DMS79 treated with DMSO at 0.1 percent for 48 hours (cell line): ENCODE measurements around the gene LPIN3.

ENCODE experiments used
- DNase-seq: peaks from one replicate; lab custom pipeline; 2025; lab: John Stamatoyannopoulos, UW

LPIN3 gene

DNA sequence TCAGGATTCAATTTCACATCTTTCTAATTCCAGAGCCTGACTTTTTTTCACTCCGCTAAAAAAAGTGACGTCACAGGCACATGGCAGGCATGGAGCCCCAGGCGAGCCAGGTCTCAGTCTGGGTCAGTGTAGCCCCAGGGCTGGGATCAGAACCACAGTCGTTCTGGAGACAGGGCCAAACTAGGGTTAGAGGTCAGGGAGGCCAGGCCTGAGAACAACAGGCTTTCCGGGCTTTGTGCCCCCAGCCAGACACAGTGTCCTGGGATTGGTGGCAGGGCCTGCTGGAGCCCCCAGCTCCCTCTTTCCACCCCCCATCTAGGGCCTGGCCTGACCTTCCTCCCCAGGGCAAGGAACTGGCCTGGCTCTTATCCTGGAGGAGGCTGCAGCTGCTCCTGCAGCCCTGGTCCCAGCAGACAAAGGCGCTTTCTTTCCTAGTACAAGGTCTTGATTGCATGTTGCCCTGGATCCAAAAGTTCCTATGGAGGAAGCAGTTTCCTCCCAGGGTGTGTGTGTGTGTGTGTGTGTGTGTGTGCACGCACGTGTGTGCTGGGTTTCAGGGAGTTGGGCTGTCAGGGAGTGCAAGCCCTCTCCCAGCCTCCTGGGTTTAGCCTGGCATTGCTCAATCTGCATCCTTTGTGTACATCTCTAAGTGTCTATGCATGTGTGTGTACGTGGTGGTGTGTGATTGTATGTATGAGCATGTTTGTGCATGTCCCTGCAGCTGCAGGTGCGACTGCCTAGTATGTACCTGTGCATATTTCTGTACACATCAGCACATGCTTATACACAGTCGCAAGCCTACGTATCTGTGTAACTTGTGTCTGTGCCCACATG, 52.5 kb downstream of the LPIN3 start:
- no peak for DNase-seq

DNA sequence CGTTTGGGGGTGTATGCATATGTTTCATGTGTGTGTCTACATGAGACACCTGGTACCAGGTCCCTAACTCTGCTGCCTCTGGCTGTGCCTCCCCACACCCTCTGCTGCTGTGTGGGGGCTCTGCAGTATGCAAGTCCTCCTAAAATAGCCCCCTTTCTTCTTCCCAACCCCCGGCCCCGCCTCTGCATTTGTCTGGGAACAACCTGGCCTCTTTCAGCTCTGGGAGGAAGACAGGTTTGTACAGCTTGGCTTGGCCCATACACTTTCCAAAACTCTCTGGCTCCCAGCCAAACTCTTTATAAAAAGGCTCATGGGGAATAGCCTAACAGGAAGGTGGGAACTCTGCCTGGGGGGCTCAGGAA, 53.1 kb downstream of the LPIN3 start:
- DNase-seq, result no peak

DNA sequence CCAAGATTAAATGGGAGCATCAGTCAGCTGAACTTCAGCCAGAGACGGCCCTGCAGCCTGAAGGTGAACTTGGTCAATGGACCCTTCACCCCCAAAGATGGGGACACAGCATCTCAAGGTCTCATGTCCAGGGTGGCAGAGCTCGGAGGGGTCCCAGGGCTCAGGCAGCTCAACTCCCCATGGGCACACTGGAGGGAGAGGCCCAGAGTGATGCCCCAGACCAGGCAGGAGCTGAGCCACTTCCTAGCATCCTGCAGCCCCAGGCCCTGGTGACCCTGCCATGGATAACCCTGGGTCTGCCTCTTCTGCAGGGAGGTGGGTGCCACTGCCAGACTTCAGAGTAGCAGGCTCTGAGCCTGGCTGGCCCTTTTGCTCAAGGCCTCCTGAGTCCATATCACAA, 53.5 kb downstream of the LPIN3 start:
- no peak for DNase-seq

DNA sequence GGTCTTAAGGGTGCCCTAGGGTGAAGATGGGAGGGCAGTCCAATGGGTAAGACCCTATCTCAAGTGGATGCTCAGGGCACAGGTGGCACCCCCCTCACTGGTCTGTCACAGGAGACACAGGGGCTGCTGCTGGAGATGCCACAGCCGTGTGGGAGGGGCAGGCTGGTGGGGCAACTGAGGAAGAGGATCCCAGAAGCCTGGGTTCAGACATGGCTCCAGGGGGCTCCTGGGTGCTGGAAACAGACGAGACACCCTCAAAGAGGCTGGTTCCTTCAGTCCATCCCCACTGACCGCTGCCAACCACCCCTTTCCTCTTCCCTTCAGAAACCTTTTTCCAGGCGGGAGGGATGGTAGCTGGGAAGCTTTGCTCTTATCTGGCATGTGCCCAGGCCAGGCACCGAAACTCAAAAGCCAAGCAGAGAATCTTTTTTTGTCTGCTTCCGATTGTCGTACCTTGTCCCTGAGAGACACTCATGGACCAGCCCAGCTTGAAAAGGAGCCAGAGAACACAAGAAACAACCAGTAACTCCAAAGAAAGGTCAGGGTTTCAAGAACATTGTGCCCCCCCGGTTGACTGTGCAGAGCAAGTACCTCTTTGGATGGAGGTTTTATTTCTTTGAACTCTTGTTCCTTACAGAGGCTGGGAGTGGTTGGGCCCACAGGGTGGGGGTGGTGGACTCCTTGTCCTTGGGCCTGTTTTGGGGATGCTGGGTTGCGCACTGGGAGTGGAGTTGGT, 54.5 kb downstream of the LPIN3 start:
- DNase-seq, result no peak

DNA sequence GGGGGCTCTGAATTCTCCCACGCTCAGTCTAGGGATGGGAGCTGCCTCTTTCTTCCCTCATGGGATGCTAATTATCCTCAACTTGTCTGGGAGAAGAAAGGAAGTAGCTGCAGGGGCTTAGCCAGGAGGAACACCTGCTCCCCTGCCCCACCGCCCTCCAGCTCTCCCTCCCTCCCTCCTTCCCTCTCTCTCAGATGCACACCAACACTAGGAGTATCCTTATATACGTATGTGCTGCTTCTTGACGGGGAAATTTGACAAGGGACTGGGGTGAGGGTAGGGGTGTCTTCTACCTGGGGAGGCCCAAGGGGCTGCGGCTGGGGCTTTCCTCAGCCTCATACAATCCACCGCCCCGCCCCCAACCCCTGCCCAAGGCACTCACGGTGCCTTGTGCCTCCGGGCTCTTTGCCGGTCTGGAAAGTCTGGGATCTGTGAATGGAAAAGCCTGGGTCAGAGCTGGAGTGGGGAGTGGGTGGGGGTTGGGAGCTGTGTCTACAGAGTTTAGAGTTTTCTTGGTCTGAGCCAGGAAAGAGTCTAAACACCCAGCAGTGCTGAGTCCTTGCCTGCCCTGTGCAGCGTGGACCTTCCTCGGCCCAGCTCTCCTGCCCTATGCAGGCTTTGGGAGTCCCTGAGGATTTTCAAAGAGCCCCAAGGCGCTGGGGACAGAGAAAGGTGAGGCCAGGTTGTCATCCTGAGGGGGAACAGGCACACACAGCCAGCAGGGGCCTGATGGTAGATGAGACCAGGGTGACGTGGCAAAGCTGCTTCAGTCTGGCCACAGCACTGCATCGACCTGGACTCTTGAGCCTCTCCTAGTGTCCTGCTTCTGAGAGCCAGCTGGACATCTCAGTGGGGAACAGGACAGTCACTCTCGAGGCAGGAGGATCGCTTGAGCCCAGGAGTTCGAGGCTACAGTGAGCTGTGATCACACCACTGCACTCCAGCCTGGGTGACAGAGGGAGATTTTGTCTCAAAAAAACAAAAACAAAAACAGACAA, 55.3 kb downstream of the LPIN3 start:
- DNase-seq, result no peak

DNA sequence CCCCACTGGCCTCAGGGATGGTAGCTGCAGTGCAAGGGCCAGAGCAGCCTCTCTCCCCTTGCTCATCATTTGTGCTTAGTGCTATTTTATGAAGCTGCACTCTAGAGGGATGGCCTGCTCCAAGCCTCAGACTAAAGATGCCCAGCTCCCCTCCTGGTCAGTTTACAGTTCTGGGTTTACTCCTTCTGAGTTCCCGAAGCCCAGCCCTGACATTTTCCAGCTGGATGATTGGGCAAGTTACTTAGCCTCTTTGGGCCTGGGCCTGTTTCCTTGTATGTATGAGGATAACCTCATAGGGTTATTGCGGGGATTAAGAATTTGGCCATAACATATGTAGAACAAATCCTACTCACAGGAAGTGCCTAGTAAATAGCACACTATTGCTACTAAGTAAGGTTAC, 57.8 kb downstream of the LPIN3 start:
- DNase-seq, result no peak

DNA sequence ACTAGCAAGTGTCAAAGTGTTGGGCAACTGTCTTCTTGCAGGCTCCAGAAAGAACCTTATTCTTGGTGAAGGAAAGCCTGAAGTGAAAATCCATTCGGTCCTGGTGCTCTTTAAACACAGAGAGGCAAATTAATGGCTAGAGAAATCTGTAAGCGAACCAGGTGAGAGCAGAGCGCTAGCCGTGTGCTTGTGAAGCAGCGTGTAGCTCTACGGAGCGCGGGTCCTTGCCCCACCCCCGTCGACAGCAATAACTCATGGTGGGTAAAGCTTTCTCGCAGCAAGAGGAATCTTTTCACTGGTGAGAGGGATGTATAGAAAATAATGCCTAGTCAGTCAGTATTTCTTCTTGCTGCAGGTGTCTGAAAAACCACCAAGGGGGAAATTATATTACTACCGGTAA, 63.0 kb downstream of the LPIN3 start:
- no peak for DNase-seq

DNA sequence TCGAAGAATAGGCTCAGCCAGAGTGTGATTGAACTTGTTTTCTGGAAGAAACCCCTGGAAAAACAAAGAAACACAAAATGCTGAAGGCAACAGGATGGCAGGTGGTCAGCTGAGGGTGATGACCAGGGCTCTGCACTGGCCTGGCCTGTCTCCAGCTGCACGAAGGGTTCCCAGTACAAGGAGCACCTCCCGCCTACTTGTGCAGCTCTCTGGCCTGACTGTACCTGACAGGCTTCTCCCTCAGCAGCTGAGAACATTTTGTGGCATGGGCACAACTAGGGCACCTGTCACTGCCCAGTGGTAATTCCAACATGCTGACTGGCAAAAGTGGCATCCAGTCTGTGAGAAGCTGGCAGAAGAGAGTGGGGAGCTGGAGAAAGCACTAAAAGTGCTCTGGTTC, 64.8 kb downstream of the LPIN3 start:
- no peak for DNase-seq

DNA sequence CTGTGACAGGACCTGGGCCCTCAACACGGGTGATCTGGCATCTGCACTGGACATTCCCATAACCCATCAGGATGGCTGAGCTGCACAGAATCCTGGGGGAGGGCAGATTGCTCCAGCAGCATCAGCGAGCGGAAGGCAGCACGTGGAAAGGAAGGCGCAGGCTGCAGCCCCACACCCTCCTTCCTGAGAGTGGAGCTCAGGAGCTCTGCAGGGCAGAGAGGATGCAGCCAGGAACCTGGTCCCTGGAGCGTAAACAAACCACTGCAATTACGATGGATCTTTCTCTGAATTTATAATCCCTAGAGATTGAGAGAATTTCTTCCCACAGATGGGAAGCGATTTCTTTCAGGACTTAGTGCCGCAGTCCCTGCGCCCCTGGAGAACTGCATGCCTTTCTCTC, 65.7 kb downstream of the LPIN3 start:
- DNase-seq, result no peak

DNA sequence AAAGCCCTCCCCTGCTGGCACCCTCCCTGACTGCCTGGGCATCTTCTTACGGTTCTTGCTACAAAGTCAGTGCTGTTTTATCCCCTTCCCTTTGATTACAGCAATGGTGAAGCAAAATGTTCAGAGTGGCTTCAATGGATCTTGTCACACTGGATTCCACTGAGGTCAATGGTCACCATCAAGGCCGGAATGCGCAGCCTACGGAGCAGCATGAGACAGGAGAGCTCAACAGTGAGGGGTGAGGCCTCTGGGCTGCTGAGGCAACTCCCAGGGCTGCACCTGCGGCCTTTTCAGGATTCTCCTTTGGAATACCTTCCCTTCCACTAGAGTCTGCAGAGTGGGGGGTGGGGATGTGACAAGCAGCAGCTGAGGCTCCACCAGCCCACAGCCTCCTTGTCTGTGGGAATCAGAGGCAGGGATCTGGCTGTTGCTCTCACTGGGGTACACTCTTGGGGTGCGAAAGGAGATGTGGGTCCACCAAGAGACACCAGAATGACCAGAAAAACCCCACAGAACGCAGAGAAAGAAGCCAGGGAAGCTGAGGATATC, 66.3 kb downstream of the LPIN3 start:
- no peak for DNase-seq

DNA sequence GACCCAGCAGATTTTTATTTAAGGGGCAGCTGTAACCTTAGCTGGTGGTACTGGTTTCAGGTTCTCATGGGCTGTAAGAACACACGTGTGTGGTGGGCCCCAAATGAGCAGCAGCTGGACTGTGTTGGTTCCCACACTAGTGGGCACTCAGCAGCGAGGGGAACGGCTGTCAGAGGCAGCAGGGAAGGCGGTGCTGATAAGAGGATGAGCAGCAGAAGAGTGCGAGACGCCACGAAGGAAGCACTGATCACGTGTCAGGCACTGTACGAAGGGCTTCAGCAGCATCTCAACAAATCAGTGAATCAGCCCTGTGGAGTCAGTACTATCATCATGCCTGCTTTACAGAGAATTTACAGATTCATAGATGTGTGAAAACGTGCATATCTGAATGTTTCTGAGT, 67.0 kb downstream of the LPIN3 start:
- DNase-seq, result no peak

DNA sequence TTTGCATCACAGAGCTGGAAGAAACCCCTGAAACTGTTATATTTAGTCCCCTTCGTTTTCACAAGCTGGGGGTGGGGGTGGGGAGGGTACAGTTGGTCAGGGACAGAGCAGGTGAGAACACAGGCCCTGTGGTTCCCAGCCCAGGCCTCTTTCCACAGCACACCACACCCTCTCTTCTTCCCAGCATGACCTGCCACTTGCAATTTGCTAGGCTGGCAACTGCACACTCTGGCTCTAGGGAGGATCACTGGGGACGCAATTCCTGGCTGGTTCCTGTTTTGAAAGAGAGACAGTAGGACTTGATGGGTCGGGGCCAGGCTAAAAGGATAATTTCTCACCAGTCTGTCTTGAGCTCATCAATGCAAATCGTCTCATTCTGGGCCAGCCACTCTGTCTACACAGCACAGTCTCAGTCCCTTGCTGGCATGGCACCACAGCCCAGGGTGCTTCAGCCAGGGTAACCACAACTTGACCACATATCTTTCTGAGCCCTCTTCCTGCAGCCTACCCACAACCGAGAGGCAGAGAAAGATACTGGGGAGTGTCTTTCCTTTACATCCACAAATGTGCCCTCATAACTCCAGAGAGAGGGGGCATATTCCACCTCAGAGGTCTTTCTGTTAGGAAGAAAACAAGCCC, 67.7 kb downstream of the LPIN3 start:
- DNase-seq, result no peak

DNA sequence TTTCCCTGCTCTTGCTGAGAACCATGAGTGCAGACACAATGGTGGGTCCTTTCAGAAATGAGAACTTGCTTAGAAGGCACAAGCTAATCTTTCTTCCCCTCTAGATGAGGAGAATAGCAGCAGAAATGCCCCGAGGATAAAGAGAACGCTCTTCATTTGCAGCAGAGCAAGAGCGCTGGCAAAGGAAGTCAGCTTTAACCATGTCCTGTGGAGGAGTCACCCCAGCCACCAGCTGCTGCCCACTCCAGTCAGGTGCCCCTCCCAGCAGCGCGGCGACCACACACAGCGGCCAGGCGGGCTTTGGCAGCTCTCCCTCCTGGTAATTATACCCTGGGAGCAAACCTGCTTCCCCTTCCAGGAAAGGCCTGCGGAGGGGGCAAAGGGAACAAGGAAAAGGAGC, 68.4 kb downstream of the LPIN3 start:
- DNase-seq, result peak; percentile 67
